Measurements from ENCODE around the gene ZBTB8OS. TPM values are rescaled to one million over a fixed set of nuclear protein-coding genes. Genes with fewer than 3 reads are reported as not detected.

Gene ZBTB8OS
- total RNA-seq, 1 experiment from 2014 or later: 49.2 TPM

DNA sequence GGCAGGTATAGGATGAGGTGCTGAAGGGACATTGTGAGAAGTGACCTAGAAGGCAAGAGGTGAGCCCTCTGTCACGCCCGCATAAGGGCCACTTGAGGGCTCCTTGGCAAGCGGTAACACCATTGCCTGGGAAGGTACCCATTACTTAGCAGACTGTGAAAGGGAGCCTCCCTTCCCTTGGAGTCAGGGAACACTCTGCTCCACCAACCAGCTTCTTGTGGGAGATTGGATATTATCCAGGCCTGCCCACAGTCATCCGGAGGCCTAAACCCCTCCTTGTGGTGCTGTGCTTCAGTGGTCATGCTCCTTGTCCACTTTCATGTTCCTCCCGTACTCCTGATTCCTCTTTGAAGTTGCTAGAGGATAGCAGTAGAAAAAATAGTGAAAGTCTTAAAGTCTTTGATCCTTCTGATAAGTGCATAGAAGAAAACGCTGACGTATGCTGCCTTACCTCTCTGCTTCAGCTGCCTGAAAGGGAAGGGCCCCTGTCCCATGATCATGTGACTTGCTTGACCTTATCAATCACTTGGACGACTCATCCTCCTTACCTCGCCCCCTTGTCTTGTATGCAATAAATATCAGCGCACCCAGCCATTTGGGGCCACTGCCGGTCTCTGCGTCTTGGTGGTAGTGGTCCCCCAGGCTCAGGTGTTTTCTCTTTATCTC is 16.7 kb upstream of the ZBTB8OS start:
- Histone ChIP-seq H2AFZ (ENCODE audit: low read depth, low read length, poor library complexity, severe bottlenecking) (no peak overlapping the region), H3K4me1 (ENCODE audit: control insufficient read depth in 1 of 2, insufficient read depth in 2 of 2, low read length in 2 of 2) (no peaks in the 10 kb centered on the region), H3K9me3 (ENCODE audit: control insufficient read depth in 1 of 2, insufficient read depth in 1 of 2, low read depth in 1 of 2, low read length in 2 of 2) (no peaks in the 10 kb centered on the region), H3K9me2 (ENCODE audit: insufficient read depth) (no peaks in the 10 kb centered on the region), H3K9ac (ENCODE audit: low read length) (no peak overlapping the region), H3K79me2 (ENCODE audit: insufficient read depth, low read length) (peaks cover 90% of the 10 kb centered on the region), H3K27ac (ENCODE audit: low read depth, low read length) (no peak overlapping the region), H3K4me2 (ENCODE audit: low read length) (no peak overlapping the region), H3K27me3 (ENCODE audit: insufficient read depth, low read length) (no peaks in the 10 kb centered on the region), H4K20me1 (ENCODE audit: insufficient read depth) (0 out of 2 replicates have a peak, but pooled peaks cover 3% of the 10 kb centered on the region), H3K4me3 (replicated peaks in 1 of 2; ENCODE audit: low read depth in 1 of 2, low read length in 2 of 2) (no peak overlapping the region), H3K36me3 (ENCODE audit: control insufficient read depth in 1 of 2, insufficient read depth in 2 of 2, low read length in 2 of 2) (peaks cover 47 to 70% of the 10 kb centered on the region in 2 experiments)
- TF ChIP-seq POLR2A (IDR thresholded peaks at IDR 0.05; ENCODE audit: borderline replicate concordance, extremely low read depth, insufficient read depth, insufficient read length): no peak
- TF ChIP-seq ZNF274 (IDR thresholded peaks at IDR 0.05; ENCODE audit: low read depth, low read length): no peak
- TF ChIP-seq, protein P1, sequence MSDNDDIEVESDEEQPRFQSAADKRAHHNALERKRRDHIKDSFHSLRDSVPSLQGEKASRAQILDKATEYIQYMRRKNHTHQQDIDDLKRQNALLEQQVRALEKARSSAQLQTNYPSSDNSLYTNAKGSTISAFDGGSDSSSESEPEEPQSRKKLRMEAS (IDR thresholded peaks at IDR 0.05): no peak
- TF ChIP-seq JUND (IDR thresholded peaks at IDR 0.05): no peak
- TF ChIP-seq, protein P2, sequence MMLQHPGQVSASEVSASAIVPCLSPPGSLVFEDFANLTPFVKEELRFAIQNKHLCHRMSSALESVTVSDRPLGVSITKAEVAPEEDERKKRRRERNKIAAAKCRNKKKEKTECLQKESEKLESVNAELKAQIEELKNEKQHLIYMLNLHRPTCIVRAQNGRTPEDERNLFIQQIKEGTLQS (IDR thresholded peaks at IDR 0.05): no peak
- no peak for TF ChIP-seq SIN3A (IDR thresholded peaks at IDR 0.05; ENCODE audit: low read depth)
- TF ChIP-seq TCF7L2 (IDR thresholded peaks at IDR 0.05; ENCODE audit: borderline replicate concordance, extremely low read depth, insufficient read depth, insufficient read length): no peak
- TF ChIP-seq CBX3 (IDR thresholded peaks at IDR 0.05; ENCODE audit: low read depth): no peak
- TF ChIP-seq, protein P3, sequence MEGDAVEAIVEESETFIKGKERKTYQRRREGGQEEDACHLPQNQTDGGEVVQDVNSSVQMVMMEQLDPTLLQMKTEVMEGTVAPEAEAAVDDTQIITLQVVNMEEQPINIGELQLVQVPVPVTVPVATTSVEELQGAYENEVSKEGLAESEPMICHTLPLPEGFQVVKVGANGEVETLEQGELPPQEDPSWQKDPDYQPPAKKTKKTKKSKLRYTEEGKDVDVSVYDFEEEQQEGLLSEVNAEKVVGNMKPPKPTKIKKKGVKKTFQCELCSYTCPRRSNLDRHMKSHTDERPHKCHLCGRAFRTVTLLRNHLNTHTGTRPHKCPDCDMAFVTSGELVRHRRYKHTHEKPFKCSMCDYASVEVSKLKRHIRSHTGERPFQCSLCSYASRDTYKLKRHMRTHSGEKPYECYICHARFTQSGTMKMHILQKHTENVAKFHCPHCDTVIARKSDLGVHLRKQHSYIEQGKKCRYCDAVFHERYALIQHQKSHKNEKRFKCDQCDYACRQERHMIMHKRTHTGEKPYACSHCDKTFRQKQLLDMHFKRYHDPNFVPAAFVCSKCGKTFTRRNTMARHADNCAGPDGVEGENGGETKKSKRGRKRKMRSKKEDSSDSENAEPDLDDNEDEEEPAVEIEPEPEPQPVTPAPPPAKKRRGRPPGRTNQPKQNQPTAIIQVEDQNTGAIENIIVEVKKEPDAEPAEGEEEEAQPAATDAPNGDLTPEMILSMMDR (IDR thresholded peaks at IDR 0.05 in 2 of 3, conservative IDR thresholded peaks at IDR 0.05 in 1 of 3; ENCODE audit: borderline replicate concordance in 1 of 3, insufficient read depth in 1 of 3, low read depth in 2 of 3, low read length in 2 of 3): no peak
- no peak for TF ChIP-seq EGR1 (IDR thresholded peaks at IDR 0.05; ENCODE audit: low read depth)
- TF ChIP-seq, protein P4, sequence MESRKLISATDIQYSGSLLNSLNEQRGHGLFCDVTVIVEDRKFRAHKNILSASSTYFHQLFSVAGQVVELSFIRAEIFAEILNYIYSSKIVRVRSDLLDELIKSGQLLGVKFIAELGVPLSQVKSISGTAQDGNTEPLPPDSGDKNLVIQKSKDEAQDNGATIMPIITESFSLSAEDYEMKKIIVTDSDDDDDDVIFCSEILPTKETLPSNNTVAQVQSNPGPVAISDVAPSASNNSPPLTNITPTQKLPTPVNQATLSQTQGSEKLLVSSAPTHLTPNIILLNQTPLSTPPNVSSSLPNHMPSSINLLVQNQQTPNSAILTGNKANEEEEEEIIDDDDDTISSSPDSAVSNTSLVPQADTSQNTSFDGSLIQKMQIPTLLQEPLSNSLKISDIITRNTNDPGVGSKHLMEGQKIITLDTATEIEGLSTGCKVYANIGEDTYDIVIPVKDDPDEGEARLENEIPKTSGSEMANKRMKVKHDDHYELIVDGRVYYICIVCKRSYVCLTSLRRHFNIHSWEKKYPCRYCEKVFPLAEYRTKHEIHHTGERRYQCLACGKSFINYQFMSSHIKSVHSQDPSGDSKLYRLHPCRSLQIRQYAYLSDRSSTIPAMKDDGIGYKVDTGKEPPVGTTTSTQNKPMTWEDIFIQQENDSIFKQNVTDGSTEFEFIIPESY (IDR thresholded peaks at IDR 0.05; ENCODE audit: extremely low read depth, insufficient replicate concordance, low read length): no peak
- no peak for TF ChIP-seq RAD21 (IDR thresholded peaks at IDR 0.05; ENCODE audit: low read depth)
- ATAC-seq (no peak; the same call in 1 of the 2 replicates), DNase-seq (ENCODE audit: low read depth, low spot score) (no peak)
- ChIA-PET POLR2A (no interaction called here), RAD21 (ENCODE audit: low non-redundant PET in 1 of 2, low total read pairs in 2 of 2, uncharacterized antibody in 2 of 2, unreplicated experiment in 2 of 2) (no interaction called here), CTCF (no interaction called here)
- intact Hi-C loops (cut with micrococcal nuclease): no loop called here
- BruUV-seq (replicated peaks): no TSS peak

Data from HCT116 (cell line).